NCI-H1417 treated with DMSO at 0.1 percent for 48 hours (cell line): ENCODE measurements around the gene PPARGC1A.

Experiments used
- DNase-seq: peaks from one replicate; lab custom pipeline; 2025; lab: John Stamatoyannopoulos, UW

Gene PPARGC1A

DNA sequence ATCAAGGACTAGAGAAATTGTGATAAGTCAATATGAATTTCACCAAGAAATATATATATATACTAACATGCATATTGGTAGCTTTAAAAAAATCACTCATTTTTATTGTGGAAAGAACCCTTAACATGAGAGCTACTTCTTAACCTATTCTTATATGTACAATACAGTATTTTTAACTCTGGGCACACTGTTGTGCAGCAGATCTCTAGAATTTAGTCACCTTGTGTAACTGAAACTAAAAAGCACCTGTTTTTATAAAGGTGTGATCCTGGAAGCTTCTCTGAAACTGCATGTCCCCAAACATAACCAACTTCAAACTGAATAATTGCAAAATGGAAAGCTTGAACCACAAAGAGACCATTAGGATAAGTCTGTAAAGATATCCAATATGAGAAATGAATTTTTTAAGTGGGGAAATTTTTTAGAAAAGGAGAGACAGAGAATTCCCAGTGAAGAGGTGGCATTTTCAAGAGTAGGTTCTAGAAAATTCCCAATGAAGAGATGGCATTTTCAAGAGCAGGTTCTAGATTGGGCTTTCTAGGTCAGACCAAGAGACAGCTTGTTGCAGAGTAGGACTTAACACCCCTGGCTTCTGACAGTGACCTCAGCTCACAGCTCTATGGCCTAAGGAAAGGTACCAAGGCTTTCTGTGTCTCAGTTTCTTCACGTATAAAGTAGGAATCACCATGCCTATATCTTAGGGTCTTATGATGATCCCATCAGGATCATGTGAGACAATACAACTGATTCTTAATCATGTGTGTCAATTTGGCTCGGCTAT, 22.0 kb upstream of the PPARGC1A start:
- DNase-seq, result no peak

- no peak for DNase-seq
Measured at GRCh38 chr4:23909671-23910070, 19.8 kb upstream of the PPARGC1A start.

DNA sequence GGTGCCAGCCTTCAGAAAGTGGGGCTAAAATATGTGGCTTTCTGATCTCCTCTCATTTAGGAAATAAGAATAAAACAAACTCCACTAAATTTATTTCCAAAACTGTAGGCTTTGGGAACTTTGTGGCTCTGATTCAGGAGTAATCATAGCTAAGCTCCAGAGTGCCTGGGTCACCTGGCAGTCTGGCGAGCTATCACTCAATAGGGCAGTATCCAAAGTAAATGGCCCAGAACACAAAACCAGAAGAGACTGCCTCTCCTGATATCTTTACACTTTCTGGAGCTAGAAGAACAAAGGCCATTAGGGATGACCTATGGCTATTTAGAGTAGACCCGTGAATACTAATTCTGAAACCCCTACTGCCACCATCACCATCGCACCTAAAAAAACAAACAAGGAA, 17.0 kb upstream of the PPARGC1A start:
- DNase-seq, result no peak

DNA sequence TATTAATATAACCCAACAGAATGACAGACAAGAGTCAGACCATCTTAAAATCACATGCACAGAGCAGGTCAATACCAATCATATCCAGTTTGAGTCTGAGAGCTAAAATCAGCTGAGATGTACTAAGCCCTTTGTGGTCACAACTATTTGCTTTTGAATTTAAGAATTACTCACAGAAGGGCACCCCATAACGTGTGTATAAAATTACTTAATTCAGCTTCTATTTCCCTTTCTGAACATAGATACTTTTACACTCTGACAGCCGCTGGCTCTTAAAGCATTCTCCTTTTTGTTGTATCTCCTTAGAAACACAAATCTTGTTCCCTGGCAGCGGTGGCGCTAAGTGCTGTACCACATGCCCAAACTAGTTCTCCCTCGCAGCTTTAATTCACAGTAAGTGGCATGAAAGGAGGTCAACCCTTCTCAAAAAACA, 14.8 kb upstream of the PPARGC1A start:
- no peak for DNase-seq

GRCh38 chr4:23903859-23904438, 14.1 kb upstream of the PPARGC1A start:
- DNase-seq, result peak; percentile 33

GRCh38 chr4:23902222-23902804, 12.5 kb upstream of the PPARGC1A start:
- DNase-seq, result no peak

DNA sequence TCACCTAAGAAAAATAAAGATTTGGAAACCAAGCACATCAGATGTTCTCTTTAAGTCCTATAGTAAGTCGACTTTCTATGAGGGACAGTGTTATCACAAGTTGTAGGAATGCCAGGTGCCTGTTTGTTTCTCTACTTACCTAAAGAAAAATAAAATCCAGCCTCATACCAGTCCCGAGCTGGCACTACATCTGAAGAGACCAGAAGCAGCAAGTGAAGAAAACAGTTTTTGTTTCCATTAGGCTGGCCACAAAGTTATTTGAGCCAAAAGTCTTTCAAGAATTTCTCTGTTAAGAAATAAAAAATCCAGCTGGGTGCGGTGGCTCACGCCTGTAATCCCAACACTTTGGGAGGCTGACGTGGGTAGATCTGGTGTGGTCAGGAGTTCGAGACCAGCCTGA, 10.8 kb upstream of the PPARGC1A start:
- DNase-seq, result no peak

- DNase-seq, result no peak
Measured at GRCh38 chr4:23899565-23899964, 9.7 kb upstream of the PPARGC1A start.

DNA sequence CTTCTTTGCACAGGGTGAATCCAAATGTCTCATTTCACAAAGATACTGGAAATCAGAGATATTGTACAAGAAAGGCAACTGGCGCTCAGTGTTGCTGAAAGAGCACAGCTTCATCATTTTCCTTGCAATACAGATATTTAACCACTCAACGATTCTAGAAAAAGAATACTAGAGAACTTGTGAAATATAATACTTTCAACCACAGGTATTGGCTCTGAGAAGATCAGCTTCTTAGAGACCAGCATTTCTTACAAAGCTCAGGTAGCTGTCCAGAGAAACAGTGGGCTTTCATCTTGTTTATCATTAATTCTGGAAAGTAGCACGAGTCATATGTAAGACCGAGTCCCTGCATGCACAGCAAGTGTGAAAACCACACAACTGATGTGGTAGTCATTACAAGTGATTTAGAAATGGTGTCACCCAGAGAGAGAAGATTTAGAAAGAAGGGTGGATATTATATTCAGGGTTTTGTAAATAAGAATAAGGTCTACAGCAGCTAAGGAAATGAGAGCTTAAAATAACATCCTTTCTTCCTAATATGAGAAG, 7.8 kb upstream of the PPARGC1A start:
- DNase-seq, result no peak

- no peak for DNase-seq
Measured at GRCh38 chr4:23894021-23894420, 4.2 kb upstream of the PPARGC1A start.

DNA sequence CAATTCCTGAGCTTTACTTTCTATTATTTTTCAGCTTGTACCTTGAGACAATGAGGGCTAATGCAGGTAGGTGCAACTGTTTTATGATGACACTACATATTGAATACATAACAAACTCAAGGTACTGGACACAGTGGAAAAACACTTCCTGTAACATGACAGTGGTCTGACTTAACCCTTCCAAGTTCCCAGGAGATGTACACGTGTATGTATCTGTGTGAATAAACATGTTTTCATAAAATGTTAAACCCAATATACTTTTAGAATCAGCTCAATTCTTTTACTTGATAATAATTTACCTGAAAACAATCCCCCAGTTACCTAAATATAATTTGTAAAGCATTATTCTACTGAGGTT, 1.2 kb upstream of the PPARGC1A start:
- no peak for DNase-seq

DNA sequence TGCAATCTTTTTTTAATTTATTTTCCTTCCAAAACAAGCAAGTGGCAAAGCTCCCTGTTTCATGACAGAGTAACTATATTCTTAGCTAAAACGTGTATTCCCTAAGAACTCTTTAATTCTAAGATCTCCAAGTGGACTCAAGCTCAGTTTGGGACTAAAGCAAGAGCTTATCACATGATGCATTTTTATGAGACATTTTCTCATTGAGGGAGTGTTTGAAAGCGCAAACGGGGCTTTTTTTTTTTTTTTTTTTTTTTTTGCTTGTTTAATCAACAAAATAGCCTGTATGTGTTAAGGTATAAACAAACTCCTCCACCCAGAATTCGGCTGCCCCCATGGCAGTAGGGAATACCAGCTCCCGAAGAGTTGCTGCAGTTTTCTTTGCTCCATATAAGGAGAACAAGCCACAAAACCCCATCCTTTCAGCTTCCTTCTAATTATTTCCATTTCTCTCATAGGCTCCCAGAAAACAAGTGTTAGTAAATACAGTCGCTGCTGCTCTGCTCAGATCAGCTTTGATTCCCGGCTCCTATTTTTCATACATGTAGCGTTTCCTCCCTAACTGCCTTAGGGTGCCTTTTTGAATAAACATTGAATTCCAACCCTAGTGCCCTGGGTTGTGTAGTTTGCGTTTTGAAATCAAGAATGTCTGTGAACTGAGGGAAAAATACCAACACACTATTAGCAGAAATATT, 669 bp upstream of the PPARGC1A start:
- DNase-seq, result no peak

DNA sequence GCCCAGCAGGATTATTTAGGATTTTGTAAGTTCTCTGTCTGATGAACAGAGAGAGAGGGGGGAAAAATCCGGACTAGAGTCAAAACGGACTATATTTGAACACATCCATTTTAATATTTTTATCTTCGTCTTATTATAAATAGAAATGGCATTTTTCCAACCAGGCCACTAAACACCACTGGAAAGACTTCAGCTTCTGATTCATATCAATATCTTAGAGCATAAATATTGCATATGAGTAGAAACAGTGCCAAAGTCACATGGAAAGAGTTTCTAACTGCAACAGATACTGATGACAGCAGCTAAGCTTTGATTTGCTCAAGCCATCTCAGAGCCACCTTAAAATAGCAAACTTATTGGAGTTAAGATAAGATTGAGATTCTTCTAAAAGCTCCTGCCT, 456 bp downstream of the PPARGC1A start:
- DNase-seq, result no peak

DNA sequence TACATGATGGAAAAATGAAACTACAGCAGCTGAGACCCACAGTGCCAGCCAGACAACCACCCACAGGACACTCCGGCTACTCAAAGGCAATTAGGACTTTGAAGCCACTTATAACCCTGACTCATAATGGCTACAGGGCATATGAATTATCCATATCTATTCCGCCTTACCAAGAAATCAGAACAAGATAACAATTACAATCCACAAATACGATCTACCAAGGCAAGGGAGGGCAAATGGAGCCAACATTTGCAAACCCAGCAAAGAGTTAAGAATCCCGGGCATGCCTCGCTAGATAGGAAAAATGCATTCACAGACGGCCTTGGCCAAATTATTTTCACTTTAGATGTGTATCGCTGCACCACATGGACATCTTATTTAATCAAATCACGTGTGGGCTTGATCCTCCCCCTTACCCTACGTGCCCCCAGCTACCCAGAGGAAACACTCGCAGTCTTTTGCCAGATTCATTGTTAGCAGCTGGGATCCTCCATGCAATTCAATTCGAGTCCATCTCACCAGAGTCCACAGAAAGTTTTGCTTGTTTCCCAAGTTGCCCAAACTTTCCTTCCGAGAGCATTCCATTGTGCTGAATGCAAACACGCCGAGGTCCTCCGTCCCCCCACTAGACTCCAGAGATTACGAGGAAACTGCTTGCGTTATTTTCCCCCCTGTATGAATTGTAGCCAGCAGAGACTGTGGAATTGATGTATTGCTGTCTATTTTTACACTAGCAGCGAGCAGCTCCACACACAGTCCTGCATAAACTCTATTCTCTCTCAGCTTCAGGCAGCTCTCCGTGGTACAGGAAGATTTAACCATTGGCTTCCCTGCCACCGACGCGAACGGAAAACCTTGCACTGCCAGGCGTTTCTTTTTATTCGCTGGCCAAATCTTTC, 1.2 kb downstream of the PPARGC1A start:
- DNase-seq, result no peak

DNA sequence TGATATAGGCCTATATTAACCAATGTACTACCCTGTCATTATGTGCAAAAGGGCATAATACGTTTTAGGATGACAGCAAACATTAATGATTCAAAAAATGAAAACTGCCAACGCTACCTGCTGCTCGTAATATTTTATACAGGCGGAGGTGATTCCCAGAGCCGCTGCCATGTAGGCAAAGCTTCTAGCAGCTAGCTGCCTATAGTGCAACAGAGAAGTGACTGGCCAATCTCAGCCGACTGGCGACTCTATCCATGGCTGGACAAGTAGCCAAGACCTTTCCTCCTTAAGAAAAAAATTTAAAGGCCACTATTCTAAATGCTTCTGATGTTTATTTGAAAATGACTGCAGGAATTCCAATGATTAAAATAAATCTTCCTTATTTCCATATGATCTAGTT, 1.9 kb downstream of the PPARGC1A start:
- peak; percentile 20 for DNase-seq

GRCh38 chr4:23887173-23887572, 2.7 kb downstream of the PPARGC1A start:
- DNase-seq, result no peak

DNA sequence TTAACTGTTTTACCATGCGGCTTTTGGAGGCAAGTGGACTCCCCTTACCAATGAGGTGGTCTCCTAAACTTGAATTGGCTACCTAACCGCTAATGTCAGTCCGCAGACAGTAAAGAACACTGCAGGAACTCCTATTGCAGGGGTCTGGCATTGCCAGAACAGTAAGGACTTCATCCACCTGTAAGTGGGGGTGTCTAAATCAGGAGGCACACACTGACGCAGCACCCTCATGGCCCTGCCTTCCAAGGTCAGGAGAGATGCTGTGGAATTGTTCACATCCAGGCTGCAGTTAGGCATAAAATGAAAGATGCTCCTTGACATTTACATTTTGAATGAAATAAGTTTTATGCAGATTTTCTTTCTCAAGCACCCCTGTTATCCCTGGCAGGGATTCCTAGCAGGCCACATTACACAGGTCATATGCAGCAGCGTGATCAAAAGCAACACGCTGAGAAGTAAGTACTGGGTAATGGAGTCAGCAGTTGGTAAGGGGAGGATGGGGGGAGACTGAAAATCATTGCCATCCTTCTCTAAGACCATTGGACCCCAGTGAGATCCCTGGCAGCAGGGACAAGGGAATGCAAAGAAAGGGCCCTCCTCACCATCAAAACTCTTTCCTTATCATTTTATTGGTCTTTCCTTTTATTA, 3.8 kb downstream of the PPARGC1A start:
- DNase-seq, result no peak

GRCh38 chr4:23884741-23885140, 5.1 kb downstream of the PPARGC1A start:
- no peak for DNase-seq

DNA sequence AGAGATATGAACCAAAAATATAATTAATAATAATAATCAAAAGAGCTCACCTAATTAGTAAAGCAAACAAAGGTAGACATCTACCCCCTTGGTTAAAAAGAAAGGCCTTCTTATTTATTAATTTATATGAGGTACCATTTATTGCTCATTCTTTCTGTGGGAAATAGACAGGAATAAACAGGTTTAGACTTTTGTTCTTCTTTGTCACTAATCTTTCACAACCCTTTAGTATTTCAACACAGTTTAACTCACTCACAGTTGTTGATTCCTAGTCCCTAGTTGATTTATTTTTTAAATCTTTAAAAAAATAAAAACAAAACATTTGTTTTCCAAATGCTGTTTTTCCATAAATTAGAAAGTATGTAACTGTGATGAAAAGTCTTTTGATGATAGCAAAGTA, 5.6 kb downstream of the PPARGC1A start:
- no peak for DNase-seq

DNA sequence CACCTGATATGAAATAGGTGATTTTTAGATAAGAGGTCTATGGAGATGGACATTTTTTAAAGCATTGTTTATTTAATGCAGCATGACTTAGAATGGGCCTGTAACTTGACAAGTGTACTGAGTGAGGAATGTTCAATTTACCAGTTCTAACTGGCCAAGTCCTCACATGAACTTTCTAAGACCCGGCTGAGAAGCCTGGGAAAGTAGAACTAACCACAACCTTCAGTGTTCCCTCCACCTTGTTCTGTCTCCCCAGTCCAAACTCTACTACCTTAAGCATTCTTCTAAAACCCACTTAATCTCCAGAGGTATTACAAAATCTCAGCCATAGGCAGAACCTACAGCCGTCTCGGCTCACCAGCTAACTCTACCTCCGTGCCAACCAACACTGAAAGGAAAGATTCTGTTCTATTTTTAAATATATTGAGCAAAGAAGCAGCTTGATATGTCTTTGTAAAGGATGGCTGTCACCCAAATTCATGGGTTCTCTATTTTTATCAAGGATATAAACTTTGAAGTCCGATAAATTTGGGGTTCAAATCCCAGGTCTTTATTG, 6.8 kb downstream of the PPARGC1A start:
- no peak for DNase-seq
